Nephron (organoid): Measurements from ENCODE around the gene ALDH5A1.

Experiments used
- H3K27ac Mint-ChIP-seq, 3 experiments: 2 replicates each; pipeline ENCODE4 v1.8.0; 2020; ENCODE audit warnings: mixed read lengths in 3 of 3, mild to moderate bottlenecking in 2 of 3, moderate library complexity in 1 of 3
- H3K27me3 Mint-ChIP-seq: 2 replicates; pipeline ENCODE4 v1.8.0; 2021; ENCODE audit warnings: low read depth, mild to moderate bottlenecking, moderate library complexity, mixed read lengths
- H3K36me3 Mint-ChIP-seq: 2 replicates; pipeline ENCODE4 v1.8.0; 2020; ENCODE audit warnings: low read depth, mixed read lengths
- H3K4me1 Mint-ChIP-seq: 2 replicates; pipeline ENCODE4 v1.8.0; 2020; ENCODE audit warnings: mixed read lengths
- H3K4me3 Mint-ChIP-seq, 3 experiments: 2 replicates each; pipeline ENCODE4 v1.8.0; 2020; ENCODE audit warnings: mild to moderate bottlenecking in 3 of 3, mixed read lengths in 3 of 3, moderate library complexity in 2 of 3
- H3K9me3 Mint-ChIP-seq: 2 replicates; pipeline ENCODE4 v1.8.0; 2020; ENCODE audit warnings: mixed read lengths
- CTCF ChIP-seq, 3 experiments: fragments of 200-600 bp; sonication (generic); IDR thresholded peaks; one replicate each; pipeline ENCODE4 v1.5.0; 2021; ENCODE audit warnings: antibody characterized with exemption in 3 of 3; ENCODE audit not compliant: unreplicated experiment in 3 of 3

Gene ALDH5A1

GRCh38 chr6:24583463-24584381 lies 89.0 kb downstream of the ALDH5A1 start:
- peak overlapping the region in 2 of 3 experiments; percentile 4 to 47 for H3K27ac Mint-ChIP-seq
- H3K4me3 Mint-ChIP-seq = no peak overlapping the region
- no peaks in the 10 kb centered on the region for H3K9me3 Mint-ChIP-seq
- TF ChIP-seq CTCF (IDR thresholded peaks at IDR 0.05; ENCODE audit: unreplicated experiment in 3 of 3) = peak; percentile 65 to 74 (median 73)
- peaks cover 31% of the 10 kb centered on the region for H3K27me3 Mint-ChIP-seq
- no peaks in the 10 kb centered on the region for H3K36me3 Mint-ChIP-seq
- H3K4me1 Mint-ChIP-seq = peaks cover 21% of the 10 kb centered on the region

GRCh38 chr6:24584382-24584720 lies 89.6 kb downstream of the ALDH5A1 start:
- Mint-ChIP-seq H3K4me1 (peaks cover 21% of the 10 kb centered on the region), H3K27me3 (peaks cover 32% of the 10 kb centered on the region), H3K9me3 (no peaks in the 10 kb centered on the region), H3K36me3 (no peaks in the 10 kb centered on the region), H3K27ac (no peak overlapping the region), H3K4me3 (no peak overlapping the region)
- no peak for TF ChIP-seq CTCF (IDR thresholded peaks at IDR 0.05; ENCODE audit: unreplicated experiment in 3 of 3)
